Measurements from ENCODE around the gene CHURC1.

DNA sequence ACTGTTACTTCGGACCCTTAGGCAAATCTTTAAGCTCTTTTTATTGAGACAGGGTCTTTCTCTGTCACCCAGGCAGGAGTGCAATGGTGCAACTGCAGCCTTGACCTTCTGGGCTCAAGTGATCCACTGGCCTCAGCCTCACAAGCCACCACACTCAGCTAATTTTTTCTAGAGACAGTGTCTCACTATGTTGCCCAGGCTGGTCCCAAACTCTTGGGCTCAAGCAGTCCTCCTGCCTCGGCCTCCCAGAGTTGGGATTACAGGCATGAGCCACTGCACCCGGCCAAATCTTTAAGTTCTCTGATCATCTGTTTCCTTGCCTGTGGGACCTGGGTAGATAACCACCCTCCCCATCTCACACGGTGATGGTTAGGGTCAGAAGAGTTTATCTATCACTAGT lies 30.6 kb downstream of the CHURC1 start:
- TF ChIP-seq POLR2A (IDR thresholded peaks at IDR 0.05): no peak
- TF ChIP-seq CTCF (IDR thresholded peaks at IDR 0.05): no peak
- no peak for TF ChIP-seq EP300 (IDR thresholded peaks at IDR 0.05)

All from gastroesophageal sphincter (tissue), 3 donors.